CD4-positive, alpha-beta T cell treated with Interferon alpha-2 for 1 hour (primary cell): ENCODE results near the gene YKT6.
A peak's percentile ranks its signal among the peaks of the same experiment; 100 is the strongest.
"Not testable (repeated sequence)": the region's sequence is repeated elsewhere in the genome, so short reads cannot be mapped to it uniquely, and the experiment has no call there.

Source experiments
- DNase-seq, 2 donors: peaks; one replicate each; pipeline ENCODE4 v3.0.0-alpha.2; 2020 to 2022

Gene YKT6

DNA sequence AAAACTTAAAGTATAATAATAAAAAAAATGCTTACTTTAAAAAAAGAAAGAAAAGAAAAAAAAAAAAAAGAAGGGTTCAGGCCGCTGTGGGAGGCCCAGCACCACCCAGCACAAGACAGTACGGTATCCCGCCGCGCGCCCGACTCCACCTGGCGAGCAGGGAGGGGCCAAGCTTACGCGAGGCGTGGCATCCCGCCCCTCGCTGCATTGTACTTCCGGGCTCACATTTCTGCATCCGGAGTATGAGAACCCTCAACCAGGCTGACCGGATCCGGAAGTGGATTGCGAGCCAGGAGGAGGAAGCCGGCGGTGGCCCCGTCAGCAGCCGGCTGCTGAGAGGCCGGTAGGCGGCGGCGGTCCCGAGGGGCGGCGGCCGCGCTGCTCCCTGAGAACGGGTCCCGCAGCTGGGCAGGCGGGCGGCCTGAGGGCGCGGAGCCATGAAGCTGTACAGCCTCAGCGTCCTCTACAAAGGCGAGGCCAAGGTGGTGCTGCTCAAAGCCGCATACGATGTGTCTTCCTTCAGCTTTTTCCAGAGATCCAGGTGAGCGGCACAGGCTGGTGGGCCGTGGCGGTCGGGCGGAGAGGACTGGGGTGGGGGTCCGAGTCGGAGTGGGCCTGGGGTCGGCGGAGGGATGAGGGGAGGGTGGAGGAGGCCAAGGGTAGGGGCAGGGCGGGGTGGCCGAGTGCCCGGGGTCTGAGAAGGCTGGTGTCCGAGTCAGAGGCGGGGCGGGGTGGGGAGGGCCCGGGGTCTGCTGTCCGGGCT is at the start of gene YKT6:
Gene YKT6 (plus strand): TSS at position 280 of the 763 bp plus-strand sequence. CDS start 158 bp downstream, at position 438.
- DNase-seq = peak; percentile 93 to 94

DNA sequence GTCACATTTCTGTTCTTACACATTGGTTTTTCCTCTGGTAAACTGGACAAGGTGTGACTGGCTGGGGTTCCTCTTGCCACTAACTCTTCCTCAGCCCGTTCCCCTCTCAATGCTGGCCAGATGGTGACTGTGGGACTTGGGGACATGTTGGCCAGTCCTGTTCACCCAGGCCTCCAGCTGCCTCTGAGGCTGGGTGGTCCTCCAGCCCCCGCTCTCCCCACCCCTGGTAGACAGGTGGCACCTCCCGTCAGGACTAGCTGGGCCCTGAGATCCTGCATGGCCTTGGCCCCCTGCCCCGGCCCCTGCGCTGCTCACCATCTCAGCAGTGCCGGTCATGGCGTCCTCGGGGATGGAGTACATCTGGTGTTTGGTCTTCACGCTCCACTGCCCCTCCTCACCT is 48.8 kb upstream of the YKT6 start:
- no peak for DNase-seq

DNA sequence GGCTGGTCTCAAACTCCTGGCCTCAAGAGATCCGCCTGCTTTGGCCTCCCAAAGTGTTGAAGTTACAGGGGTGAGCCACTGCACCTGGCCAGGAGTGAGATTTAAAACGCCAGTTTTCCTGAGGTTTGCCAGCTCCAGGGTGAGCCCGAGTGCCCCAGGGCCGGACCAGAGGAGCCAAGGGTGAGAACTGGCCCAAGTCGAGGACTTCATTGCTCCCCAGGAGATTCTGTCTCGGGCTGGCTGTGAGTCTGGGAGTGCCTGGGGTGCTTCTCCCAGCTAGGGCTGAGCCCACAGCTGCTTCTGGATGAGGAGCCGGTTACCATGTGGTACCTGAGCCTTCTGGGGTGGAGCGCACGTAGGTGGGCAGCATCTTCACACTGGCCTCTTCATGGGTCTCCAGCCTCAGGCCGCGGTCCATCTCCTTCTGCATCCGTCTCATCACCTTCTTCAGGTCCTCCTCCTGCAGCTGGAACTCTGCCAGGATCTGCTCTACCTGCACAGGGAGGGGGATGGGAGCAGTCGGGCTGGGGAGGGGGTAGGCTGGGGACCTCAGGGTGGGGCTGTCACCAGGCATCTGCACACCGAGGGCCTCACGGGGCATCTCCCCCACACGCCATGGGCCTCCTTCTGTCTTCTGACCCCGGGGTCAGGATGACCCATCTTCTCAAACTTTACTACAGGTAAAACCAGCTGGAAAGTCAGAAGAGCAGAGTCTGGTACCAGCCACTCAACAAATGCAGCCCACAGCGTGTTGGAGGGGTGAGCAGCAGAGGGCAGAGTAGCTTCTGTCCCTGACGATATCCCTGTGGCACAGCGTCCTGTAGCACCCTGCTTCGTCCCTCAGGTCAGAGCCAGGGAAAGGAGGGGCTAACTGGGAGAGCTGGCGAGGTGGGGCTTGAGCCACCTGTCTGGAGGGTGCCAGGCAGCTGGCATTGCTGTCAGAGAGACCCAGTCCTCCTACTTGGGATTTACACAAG is 47.5 kb upstream of the YKT6 start:
- DNase-seq = no peak

DNA sequence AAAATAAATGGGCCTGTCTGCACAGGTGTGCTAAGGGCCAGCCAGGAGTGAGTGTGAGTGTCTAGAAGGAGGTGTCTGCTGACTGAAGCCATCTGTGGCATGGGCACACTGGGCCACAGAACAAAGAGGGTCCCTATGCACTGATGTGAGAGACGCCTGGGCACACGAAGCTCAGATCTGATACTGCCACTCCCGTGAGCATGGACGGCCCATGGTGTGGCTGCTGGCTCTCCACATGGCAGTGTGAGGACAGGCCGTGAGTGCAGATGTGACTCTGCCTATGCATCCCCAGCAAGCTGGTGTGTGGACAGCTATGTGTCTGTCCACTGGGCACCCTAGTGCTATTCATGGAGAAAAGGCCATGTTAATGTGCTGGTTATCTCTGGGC is 46.8 kb upstream of the YKT6 start:
- DNase-seq = no peak

DNA sequence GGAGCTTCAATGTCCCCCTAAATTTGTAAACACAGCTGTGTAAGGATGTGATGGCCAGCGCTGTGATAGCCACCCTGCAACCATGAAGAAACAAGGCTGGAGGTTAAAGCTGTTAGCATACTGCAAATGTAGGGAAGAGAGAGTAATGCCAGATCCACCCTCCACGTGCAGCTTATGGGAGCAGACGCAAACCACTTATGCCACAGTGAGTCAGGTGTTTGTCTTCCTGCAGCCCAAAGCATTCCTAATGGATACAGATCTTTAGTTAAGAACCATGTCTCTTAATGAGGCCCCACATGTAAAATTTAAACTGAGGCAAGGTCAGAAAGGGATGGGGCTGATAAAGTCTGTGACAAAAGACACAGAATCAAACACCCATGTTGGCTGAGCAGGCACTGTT is 46.1 kb upstream of the YKT6 start:
- DNase-seq = no peak

DNA sequence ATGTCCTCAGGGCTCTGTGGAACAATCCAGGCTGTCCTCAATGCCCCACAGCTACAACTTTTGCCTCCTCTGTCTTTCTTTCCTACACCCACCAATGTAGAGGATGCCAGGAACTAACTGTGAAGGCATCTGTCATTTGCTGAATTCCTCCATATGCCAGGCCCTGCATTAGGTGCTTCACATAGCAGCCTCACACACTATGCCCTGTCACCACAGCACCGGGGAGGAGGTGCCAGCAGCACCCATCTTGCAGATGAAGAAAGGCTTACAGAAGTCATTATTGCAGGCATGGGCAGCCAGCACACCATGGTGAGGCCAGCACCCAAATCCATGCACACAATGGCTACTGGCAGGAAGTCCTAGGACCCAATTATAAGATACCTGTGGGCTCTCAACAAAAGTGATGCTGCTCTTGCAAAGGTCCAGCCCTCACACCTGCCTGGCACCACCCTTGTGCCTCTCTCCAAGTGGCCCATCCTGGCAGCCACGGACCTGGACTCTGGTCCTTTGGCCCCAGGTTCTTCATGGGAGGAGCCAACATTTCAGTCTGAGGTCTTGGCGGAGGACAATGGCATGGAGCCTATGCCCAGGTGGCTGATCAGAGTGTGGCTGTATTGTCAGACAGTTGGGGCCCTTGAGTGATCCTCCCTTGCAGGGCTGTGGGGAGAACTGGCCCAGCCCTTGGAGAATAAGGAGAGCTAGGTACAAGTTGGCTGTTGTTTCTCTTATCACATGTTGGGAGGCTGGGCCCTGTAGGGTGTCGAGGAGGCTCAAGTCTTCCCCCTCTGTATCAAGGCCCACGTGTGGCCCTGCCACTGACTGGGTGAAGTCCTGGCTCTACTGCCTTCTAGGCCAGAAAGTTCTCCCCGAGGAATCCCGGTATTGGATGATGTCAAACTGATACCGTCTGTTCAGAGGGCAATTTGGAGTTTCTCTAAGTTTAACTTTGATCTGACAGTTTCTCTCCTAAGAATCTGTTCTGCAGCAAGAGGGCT is 45.3 kb upstream of the YKT6 start:
- no peak for DNase-seq

DNA sequence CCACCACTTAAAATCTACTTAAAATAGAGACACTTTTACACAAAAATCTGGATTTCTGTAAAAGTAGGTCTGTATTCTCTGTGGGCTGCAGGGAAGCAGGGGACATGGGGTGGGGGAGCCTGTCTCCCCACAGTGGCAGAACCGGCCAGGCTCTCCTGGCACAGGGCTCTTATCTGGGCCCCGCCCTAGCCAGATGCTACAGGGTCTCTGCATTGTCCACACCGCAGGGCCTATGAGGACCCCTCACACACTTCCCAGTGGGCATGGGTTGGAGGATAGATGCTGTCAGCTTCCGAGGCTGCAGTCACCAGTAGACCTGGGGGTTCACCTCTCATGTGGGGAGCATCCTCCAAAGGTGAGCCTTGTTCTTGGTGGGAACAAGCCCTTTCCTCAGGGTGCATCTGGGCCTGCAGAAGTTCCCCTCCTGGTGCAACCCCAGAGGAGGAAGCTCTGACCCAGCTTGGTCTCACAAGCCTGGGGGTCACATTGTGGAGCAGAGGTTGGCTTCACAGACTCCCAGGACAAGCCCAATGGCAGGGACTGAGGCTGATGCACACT is 44.2 kb upstream of the YKT6 start:
- no peak for DNase-seq

DNA sequence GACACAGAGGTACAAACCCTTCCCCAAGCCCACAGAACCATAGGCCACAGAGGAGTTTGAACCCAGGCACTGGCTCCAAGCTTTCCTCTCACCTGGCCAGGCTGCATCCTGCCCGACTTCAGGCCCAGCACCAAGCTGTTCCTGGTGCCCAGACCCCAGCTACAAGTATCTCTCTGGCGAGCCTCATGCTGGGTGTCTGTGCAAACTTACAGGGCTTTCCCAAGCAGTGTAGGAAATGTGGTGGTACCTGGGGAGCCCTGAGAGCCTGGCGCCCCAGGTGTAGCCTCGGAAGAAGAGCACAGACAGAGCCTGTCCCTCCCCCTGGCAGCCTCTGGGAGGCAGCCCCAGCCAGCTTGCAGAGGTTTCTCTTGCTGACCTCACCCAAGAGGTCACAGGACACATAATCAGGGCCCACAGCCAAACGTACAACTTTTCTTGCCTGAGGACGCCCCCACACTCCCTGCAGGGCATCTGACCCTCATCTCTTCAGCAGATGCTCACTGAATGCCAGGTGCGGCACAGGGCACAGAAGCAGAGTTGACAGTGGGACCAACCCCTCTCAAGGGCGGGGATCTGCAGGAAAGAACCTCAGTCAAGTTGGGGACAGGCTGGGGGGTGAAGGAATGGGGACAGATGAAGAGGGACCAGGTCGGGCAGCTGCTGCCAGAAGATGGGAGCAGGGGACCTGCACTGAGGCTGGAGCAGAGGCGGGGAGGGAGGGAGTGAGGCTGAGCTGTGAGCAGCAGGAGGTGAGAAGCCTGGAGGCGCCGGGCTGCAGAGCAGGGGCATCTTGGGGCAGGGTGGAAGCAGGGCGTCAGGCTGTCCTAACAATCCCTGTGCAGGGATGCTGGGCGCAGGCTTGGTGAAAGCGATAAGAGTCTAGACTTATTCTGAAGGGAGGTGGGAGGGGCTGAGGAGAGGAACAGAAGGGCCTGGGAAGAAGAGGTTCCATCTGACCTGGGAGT is 43.4 kb upstream of the YKT6 start:
- no peak for DNase-seq

DNA sequence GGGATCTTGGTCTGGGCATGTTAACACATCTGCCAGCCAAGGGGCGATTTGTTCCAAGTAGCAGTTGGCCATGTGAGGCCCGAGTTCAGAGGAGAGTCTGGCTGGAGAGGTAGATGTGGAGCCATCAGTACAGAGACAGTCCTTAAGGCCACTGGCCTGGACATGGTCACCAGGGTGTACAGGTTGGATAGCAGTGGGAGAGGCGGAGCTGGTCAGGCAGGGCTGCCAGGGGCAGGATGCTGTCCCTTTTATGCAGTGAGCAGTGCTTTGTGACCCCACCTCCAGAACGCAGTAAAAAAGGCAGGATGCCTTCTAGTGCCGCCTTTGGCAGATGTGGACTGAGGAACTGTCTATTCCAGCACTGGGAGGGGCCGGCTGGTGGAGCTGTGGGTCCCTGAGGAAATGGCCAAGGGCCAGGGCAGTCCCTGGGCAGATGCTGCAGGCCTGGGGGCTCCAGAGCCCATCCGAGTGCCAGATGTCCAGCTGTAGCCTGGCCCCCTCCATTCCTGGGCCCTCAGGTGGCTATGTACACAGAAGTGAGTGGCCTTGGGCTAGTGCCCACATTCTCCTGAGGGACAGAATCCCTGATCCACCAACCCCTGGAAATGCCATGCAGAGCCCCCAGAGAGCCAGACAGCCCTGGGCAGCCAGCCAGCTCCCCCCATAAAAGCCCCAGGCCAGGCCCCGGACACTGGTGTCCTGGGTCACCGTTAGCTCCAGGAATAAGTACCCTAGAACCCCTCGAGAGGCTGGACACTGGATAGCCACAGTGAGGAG is 42.5 kb upstream of the YKT6 start:
- DNase-seq = no peak

DNA sequence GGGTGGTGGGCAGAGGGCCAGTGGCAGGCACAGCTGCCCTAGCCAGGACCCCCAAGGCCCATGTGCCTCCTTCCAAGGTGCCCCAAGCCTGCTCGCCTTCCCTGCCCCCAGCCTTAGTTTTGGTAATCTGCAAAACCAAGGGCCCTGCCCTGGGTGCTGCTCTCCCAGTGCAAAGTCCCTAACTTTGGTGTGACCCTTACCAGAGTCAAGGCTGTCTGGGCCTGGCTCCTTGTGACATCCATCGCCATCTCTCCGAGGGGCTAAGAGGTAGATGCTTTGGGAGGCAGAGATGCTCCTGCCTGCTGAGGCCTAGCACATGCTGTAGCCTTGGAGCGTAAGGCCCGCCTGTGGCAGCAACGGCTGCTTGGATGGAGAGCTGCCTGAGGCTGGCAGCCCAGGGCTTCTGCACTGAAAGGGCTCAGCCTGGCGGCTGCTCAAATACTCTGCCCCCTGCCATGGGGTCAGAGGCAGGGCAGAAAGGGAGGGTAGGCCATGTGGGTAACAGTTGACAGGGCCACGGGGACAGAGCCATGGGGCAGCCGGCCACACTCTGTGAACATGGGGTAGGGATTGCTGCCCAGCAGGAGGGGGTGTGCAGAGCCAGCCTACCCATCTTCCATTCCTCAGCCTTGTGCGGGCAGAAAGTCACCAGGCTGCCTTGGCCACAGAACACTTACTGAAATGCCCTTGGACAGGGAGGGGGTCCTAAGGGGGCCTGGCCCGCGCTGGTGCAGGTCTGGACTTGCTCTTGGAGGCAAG is 41.7 kb upstream of the YKT6 start:
- no peak for DNase-seq

DNA sequence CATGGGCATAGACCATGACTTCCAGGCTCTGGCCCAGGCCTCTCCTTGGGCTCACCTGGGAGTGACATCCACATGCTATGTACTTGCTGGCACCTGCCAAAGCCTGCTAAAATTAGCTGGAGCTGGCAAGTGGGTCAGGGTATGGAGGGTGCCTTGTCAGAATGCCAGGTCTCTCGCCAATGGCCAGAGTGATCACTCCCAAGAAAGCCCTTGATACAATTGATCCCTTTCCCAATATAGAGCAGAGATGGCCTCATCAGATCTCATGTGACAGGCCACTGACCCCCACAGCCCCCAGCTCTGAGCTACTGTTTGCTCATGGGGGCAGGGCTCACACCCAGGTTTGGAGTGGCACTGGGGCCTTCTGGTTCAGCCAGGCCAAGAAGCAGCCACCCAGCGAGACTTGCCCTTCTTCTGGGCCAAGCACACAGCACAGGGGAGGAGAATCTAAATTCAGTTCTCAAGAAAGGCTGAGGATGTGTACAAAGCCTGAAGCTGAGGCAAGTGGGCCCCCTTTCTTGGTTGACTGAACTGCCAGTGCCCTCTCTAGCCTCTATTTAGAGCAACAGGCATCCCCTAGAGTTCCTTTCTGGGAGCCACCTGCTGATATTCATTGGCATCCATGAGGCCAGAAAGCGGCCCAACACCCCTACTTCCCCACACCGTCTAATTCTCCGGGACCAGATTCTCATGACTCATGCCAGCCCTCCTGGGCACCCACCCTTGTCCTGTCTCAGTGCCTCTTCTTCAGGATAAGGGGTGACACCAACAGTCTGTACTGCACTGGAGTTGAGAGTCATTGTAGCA is 40.8 kb upstream of the YKT6 start:
- DNase-seq = no peak

DNA sequence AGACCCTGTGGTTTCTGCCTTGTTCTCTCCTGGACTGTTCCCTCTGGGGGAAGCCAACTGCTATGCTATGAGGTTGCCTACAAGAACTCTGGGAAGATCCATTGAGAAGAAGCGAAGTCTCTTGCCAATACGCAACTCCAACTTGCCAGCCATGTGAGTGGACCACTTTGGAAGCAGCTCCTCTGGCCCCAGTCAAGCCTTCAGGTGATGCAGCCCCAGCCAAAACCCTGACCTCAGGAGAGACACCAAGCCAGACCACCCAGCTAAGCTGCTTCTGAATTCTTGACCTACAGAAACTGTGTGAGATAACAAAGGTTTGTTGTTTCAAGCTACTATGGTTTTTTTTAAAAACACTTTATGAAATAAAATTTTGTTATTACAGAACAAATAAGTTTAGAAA is 39.4 kb upstream of the YKT6 start:
- DNase-seq = no peak

DNA sequence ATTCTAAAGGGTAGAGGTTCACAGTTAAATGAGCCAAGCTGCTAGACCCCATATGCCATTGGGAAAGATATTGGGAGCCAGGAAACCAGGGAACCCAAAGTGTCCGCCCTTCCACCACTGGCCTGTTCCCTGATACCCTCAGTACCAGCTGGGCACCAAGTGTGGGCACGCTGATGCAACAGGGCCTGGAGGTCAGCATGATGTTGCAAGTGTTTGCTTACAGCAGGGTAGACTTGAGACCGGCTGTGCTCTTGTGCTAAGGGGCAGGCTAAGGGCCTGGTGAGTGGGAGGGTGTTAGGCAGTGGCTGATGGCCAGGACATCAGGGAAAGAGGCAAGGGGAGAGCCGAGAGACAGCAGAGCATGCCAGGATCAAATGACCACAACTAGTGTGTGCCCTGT is 38.6 kb upstream of the YKT6 start:
- no peak for DNase-seq

DNA sequence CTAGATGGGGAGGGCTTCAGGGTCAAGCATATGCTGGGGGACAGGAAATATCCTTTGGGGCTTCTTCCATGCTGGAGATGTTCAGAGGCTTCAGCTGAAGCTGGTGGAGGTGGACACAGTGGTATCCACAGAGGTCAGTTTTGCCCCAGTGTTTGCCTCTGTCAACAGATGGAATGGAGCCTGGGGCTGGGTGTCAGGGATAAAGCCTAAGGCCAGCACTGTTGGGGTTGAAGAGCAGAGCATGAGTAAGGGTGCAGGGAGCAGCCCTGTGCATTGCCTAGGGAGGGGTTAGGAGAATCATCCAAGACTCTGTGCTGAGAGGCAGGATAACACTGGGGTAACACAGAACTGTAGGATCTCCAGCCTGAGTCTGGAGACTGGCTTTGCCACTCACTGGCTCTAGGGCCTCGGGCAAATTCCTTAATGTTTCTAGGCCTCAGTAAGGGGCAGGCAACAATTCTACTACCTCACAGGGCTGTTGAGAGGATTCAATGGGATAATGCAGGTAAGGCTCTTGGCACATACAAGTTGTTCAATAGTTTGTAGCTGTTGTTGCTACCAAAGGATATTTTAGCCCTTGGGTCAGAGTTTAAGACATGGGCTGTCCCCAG is 37.9 kb upstream of the YKT6 start:
- no peak for DNase-seq

DNA sequence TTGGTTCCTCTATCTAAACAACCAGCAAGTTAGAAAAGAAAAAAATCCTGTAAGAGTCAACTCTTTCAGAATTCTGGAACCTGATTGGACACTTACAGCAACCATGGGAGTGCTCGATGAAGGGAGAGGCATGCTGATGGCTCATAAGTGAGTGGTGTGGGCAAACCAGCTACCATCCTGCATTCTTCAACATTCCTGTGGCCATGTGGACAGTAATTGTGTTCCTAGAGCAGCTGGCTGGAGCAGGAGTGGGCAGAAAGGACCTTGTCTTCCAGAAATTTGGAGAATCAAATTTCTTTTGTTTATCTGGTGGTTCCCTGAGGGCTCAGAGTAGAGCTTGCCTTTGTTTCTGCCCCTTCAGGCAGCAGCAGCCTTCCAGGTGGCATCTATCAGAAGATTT is 37.2 kb upstream of the YKT6 start:
- DNase-seq = no peak

DNA sequence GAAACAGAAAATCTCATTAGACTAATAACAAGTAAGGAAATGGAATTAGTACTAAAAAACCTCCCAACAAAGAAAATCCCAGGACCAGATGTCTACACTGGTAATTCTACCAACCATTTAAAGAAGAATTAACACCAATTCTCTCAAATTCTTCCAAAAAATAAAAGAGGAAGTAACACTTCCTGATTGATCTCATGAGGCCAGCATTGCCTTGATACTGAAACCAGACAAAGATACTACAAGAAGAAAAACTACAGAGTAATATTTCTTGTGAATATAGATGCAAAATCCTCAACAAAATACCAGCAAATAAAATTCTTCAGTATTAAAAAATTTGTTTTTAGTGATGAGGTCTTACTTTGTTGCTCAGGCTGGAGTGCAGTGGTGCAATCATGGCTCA is 32.9 kb upstream of the YKT6 start:
- no peak for DNase-seq

DNA sequence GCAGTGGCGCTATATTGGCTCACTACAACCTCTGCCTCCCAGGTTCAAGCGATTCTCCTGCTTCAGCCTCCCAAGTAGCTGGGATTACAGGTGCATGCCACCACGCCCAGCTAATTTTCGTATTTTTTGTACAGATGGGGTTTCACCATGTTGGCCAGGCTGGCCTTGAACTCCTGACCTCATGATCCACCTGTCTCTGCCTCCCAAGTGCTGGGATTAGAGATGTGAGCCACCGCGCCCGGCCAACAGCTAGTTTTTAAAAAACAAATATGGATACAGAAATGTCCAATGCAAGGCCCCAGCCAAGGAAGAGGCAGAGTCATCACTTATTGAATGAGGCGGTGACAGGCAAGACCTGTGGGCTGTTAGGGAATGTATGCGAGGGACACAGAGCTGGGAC is 28.9 kb upstream of the YKT6 start:
- not testable (repeated sequence) for DNase-seq

DNA sequence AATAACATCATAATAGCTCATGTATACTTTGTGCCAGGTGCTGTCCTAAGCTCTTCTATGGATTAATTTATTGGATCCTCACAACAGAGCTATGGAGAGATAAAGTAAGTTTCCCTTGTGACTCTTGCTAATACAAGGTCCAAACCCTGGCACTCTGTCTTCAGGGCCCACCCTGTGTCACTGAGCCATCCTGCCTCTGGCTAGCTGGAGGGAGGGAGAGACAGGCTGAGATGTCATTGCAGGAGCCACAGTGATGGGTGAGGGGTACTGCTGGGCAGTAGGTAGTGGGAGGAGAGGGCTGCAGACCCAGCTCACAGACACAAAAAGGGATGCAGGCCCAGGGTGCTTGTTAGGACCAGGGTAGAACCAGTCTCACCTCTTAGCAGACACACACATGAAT is 28.4 kb upstream of the YKT6 start:
- DNase-seq = no peak
